LNCAP (cell line): ENCODE data around the gene TCF7L1.

Experiments
- TF ChIP-seq, protein P1 (sequence below): fragments of 450-650 bp; IDR thresholded peaks from 2 replicates; pipeline ENCODE4 v1.5.1; 2017; ENCODE audit warnings: mild to moderate bottlenecking

TCF7L1 gene

DNA sequence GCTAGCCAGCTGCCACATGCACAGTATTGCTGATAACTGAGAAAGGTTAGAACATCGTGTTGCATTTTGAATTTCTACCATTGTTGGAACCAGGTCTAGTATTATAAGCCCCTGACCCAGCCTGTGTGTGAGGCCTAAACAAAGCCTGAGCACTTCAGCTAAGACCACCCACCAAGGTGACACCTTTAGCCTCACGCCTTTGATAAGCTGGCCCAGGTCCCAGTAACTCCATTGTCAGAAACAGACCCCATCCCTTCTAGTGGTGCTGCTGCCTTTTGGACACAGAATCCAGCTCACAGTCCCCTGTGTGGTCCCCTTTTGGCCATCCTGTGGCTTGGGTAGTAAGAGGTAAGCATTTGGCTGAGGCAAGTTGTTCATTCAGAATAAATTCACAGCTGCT, 223.0 kb downstream of the TCF7L1 start:
- TF ChIP-seq, protein P1, sequence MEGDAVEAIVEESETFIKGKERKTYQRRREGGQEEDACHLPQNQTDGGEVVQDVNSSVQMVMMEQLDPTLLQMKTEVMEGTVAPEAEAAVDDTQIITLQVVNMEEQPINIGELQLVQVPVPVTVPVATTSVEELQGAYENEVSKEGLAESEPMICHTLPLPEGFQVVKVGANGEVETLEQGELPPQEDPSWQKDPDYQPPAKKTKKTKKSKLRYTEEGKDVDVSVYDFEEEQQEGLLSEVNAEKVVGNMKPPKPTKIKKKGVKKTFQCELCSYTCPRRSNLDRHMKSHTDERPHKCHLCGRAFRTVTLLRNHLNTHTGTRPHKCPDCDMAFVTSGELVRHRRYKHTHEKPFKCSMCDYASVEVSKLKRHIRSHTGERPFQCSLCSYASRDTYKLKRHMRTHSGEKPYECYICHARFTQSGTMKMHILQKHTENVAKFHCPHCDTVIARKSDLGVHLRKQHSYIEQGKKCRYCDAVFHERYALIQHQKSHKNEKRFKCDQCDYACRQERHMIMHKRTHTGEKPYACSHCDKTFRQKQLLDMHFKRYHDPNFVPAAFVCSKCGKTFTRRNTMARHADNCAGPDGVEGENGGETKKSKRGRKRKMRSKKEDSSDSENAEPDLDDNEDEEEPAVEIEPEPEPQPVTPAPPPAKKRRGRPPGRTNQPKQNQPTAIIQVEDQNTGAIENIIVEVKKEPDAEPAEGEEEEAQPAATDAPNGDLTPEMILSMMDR, result no peak

DNA sequence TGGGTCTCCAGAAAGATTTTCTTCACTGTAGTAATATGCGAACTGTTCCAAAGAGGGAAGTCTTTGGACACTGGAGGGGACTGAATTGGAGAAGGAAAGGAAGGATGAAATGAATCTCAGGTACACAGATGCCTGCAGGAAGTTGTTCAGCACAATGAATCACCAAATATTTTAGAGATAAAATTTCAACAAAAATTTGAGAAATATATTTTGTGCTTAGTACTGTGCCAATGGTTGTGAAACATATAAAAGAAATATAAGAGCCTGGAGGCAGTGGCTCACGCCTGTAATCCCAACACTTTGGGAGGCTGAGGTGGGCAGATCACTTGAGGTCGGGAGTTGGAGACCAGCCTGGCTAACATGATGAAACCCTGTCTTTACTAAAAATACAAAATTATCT, 224.5 kb downstream of the TCF7L1 start:
- TF ChIP-seq, protein P1, result no peak
